Daoy (cell line): ENCODE data around the gene ADGRL4. TPM values are rescaled to one million over a fixed set of nuclear protein-coding genes. Genes with fewer than 3 reads are reported as not detected.
"Not testable (repeated sequence)": the region's sequence is repeated elsewhere in the genome, so short reads cannot be mapped to it uniquely, and the experiment has no call there.

Experiments used
- DNase-seq: peaks from one replicate; pipeline ENCODE4 v3.0.0-alpha.2; 2015; ENCODE audit warnings: low read depth
- total RNA-seq: library from RNA; depleted of rRNA; stranded (reverse); fragments of >200 nt; shearing (Covaris generic); gene quantifications from 2 replicates; pipeline ENCODE4 v1.2.3, GENCODE V29; 2014

ADGRL4 gene
- total RNA-seq, 1 experiment from 2014 or later: 0.11 TPM

DNA sequence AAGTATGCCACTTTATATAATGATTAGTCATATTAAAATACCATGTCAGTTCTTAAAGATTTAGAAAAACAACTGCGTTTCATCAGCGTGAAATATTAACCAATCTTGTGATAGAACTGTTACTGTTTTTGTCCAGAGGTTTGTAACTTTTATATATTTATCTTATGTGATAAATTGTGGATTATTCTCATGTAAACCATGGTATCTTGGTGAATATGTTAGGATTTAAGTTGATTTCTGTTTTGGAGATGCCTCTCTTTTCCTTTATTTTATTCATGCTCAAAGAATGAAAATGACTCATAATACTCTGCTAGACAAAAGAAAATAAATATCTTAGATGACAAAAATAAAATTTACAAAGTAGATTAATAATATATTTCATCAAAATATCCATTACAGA lies 88.4 kb downstream of the ADGRL4 start:
- DNase-seq: no peak

DNA sequence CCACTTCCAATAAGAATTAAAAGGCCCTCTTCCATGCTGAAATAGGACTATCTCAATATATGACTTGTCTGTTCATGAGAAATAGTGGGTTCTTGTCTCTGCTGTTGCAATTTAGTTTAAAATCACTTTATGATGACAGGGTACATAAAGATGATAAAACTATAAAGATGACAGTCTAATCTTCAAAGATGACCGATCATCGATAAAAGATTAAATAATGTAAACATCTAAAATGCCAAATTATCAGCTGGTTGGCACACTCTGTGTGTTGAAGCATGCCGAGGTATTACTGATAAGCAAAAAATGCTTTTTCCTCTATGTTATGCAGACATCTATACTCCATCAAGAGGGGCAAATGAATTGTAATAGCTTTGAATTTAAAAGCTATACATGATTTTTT lies 89.5 kb downstream of the ADGRL4 start:
- no peak for DNase-seq

GRCh38 chr1:78913950-78914349 lies 92.6 kb downstream of the ADGRL4 start:
- DNase-seq: no peak

- no peak for DNase-seq
Observed at GRCh38 chr1:78911956-78912880, 94.3 kb downstream of the ADGRL4 start.

GRCh38 chr1:78902641-78903040 lies 103.9 kb downstream of the ADGRL4 start:
- no peak for DNase-seq

GRCh38 chr1:78894811-78895210 lies 111.7 kb downstream of the ADGRL4 start:
- DNase-seq: no peak

- DNase-seq: no peak
Observed at GRCh38 chr1:78892260-78892840, 114.2 kb downstream of the ADGRL4 start.

- no peak for DNase-seq
Observed at GRCh38 chr1:78887458-78887857, 119.1 kb downstream of the ADGRL4 start.

GRCh38 chr1:78884685-78885452 lies 121.7 kb downstream of the ADGRL4 start:
- DNase-seq: peak; percentile 63

DNA sequence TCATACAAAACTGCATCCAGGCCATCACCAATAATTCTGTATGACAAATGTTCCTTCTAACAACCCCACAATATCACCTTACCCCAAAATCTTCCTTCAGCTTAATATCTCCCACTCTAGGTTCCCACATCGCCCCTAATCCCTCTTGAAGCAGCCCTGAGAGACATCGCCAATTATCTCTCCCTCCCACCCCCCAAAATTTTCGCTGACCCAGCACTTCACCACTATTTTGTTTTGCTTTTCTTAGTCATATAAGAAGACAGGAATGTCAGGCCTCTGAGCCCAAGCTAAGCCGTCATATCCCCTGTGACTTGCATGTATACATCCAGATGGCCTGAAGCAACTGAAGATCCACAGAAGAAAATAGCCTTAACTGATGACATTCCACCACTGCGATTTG lies 126.3 kb downstream of the ADGRL4 start:
- no peak for DNase-seq

DNA sequence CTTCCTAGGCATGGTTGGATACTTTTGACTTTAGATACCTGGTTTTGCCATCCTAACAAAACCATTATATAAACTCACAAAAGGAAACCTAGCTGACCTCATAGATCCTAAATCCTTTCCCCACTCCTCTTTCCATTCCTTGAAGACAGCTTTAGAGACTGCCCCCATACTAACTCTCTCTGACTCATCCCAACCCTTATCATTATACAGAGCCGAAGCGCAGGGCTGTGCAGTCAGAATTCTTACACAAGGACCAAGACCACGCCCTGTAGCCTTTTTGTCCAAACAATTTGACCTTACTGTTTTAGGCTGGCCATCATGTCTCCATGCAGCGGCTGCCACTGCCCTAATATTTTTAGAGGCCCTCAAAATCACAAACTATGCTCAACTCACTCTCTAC lies 130.5 kb downstream of the ADGRL4 start:
- DNase-seq: not testable (repeated sequence)

DNA sequence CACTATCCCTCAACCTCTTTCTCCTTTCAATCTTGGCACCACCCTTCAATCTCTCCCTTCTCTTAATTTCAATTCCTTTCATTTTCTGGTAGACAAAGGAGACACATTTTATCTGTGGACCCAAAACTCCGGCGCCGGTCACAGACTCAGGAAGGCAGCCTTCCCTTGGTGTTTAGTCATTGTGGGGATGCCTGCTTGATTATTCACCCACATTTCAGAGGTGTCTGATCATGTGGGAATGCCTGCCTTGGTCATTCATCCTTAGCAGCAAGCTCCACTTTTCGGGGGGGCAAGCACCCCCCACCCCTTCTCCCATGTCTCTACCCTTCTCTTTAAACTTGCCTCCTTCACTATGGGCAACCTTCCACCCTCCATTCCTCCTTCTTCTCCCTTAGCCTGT lies 133.7 kb downstream of the ADGRL4 start:
- DNase-seq: peak; percentile 83

DNA sequence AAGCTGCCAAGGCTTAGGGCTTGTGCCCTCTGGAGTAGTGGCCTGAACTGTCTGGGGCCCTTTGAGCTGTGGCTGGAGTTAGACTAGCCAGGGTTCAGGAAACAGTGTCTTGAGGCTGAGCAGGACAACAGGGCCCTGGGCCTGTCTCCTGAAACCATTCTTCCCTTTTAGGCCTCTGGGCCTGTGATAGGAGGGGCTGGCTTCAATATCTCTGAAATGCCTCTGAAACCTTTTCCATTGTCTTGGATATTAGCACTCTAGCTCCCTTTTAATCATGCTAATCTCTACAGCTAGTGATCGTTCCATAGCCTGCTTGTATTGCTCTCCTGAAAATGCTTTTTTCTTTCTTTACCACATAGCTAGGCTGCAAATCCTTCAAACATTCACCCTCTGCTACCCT lies 135.3 kb downstream of the ADGRL4 start:
- no peak for DNase-seq

DNA sequence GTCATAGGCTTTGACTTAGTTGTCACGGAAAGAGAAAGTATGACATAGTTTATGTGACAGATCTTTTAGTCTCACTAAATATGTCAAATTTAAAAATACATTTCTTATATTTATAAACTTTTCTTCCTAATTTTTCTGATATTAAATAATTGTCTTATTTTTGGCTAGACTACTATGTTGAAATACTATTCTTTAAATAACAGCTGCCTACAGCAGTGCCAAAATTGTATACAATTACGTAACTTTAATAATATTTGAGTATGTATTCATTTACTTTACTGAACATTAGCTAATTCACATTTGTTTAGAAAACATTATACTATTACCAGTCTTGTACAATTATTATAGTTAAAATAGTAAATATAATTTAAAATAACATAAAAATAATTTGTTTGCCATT lies 137.4 kb downstream of the ADGRL4 start:
- DNase-seq: no peak

GRCh38 chr1:78864175-78864574 lies 142.4 kb downstream of the ADGRL4 start:
- no peak for DNase-seq

DNA sequence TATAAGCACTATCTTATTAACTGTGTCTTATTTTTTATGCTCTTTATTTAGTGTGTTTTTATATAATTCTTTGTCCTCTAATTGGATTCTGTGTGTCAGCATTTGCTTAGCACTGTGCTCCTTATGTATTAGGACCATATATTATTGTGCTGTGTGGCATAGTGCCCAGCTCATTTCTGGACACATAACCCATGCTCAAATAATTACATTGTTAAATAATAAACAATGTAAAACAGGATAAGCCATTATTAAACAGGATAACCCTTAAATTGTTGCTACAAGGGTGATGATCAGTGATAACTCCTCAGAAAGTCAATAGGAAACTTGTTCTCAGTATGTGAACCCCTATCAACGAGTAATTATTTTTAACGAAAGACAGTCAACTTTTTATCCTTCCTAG lies 150.4 kb downstream of the ADGRL4 start:
- DNase-seq: no peak

GRCh38 chr1:78855258-78855657 lies 151.3 kb downstream of the ADGRL4 start:
- DNase-seq: no peak

GRCh38 chr1:78854556-78854955 lies 152.0 kb downstream of the ADGRL4 start:
- DNase-seq: no peak

GRCh38 chr1:78843546-78843945 lies 163.0 kb downstream of the ADGRL4 start:
- peak; percentile 10 for DNase-seq

GRCh38 chr1:78843111-78843510 lies 163.4 kb downstream of the ADGRL4 start:
- DNase-seq: no peak

DNA sequence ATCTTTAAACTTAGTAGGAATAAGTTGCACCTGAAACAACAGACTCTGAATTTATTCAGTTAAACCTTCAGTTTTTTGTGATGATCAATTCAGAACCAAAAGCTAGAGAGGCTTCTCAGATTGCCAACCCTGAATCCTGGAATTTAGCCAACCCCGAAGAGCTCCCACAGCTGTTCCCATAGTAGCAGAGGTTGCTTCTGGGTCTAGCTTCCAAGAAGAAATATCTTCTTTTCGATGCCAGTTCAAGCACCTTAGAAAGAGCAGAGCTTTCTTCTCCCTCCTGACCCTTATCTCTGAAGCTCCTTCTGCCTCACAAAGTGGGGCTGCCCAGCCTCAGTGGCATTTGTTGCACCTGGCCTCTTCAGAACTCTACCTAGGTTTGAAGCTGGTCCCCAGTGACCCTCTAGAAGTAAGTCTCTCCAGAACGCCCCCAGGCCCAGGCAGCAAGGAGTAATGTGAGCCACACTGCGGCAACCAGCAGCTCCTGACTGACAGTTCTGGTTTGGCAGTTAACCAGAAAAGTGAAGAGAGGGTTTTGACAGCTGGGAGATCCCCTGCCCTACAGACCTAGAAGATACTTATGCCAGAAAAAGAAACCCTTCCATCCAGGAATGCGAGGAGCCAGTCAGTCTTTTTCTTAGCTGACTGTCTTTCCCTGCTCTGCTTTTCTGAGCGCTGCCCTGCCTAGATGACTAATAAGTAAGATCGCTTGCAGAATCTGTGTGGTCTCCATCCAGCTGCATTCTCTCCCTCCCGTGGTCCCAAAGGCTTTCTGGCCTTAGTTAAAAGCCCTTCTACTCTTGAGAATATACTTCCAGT lies 165.9 kb downstream of the ADGRL4 start:
- peak; percentile 87 for DNase-seq
